HEK293T (cell line): Measurements from ENCODE around the gene TUFM.

ENCODE experiments used
- ARNT ChIP-seq: fragments of 450-650 bp; IDR thresholded peaks from 2 replicates; pipeline ENCODE4 v1.6.1; 2017; ENCODE audit warnings: mild to moderate bottlenecking
- BHLHE40 ChIP-seq: fragments of 450-650 bp; IDR thresholded peaks from 2 replicates; pipeline ENCODE4 v1.6.1; 2016; ENCODE audit warnings: mild to moderate bottlenecking, moderate library complexity, borderline replicate concordance
- CTBP1 ChIP-seq: fragments of 450-650 bp; IDR thresholded peaks from 2 replicates; pipeline ENCODE4 v1.6.1; 2016; ENCODE audit warnings: borderline replicate concordance
- ELF4 ChIP-seq: fragments of 450-650 bp; IDR thresholded peaks from 2 replicates; pipeline ENCODE4 v1.6.1; 2017; ENCODE audit warnings: antibody characterized with exemption
- FOXA1 ChIP-seq: fragments of 450-650 bp; IDR thresholded peaks from 2 replicates; pipeline ENCODE4 v1.6.1; 2016; ENCODE audit warnings: mild to moderate bottlenecking
- FOXK2 ChIP-seq: fragments of 450-650 bp; IDR thresholded peaks from 2 replicates; pipeline ENCODE4 v1.6.1; 2016; ENCODE audit warnings: mild to moderate bottlenecking
- FOXM1 ChIP-seq: fragments of 450-650 bp; IDR thresholded peaks from 2 replicates; pipeline ENCODE4 v1.6.1; 2017; ENCODE audit warnings: mild to moderate bottlenecking, borderline replicate concordance
- L3MBTL2 ChIP-seq: fragments of 450-650 bp; conservative IDR thresholded peaks from 2 replicates; pipeline ENCODE4 v1.6.1; 2016; ENCODE audit warnings: mild to moderate bottlenecking
- NFRKB ChIP-seq: fragments of 450-650 bp; IDR thresholded peaks from 2 replicates; pipeline ENCODE4 v1.6.1; 2016; ENCODE audit warnings: mild to moderate bottlenecking, moderate library complexity
- SP1 ChIP-seq: fragments of 450-650 bp; IDR thresholded peaks from 2 replicates; pipeline ENCODE4 v1.6.1; 2017
- SUZ12 ChIP-seq: fragments of 450-650 bp; IDR thresholded peaks from 2 replicates; pipeline ENCODE4 v1.6.1; 2016; ENCODE audit warnings: mild to moderate bottlenecking
- TARDBP ChIP-seq: fragments of 450-650 bp; IDR thresholded peaks from 2 replicates; pipeline ENCODE4 v1.6.1; 2016

DNA sequence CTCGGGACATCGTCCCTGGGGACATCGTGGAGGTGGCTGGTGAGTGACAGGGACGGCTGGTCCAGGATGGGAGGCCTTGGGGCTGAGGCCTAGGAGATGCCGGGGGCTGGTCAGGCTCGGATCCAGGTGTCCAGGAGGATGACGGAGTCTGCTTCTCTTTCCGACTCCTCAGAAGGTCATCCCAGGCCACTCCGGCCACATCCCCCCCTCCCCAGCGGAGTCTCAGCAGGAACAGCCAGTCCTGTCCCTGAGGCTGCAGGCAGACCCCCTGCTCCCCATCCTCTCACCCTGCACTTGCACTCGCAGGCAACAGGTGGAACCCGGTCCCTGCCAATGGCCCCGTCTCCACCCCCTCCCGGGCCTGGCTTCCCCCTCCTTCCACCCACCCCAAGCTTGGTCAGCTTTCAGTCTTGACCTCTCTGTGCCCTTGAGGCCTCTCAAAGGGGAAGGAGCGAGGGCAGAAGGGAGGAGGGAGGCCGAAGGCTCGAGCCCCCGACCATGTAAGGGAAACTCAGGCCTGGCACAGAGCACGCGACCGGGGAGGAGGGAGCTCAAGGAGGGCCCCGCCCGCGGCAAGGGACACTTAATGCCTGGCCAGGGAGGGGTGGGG lies 36.5 kb upstream of the TUFM start:
- TF ChIP-seq NFRKB = no peak
- no peak for TF ChIP-seq FOXA1
- TF ChIP-seq ELF4 = no peak
- no peak for TF ChIP-seq BHLHE40
- no peak for TF ChIP-seq FOXK2
- no peak for TF ChIP-seq TARDBP
- no peak for TF ChIP-seq ARNT
- TF ChIP-seq CTBP1 = no peak
- TF ChIP-seq SP1 = no peak
- TF ChIP-seq SUZ12 = no peak
- TF ChIP-seq L3MBTL2 = no peak
- no peak for TF ChIP-seq FOXM1
